Gastroesophageal sphincter (tissue), 3 donors: ENCODE measurements around the gene TARS3.

Experiments used
- EP300 ChIP-seq: sonication (generic); formaldehyde crosslinking; IDR thresholded peaks from one replicate; pipeline ENCODE4 v1.6.1; 2017; ENCODE audit warnings: antibody characterized with exemption, mild to moderate bottlenecking
- POLR2A ChIP-seq, 2 donors: fragments of 450-650 bp; IDR thresholded peaks; one replicate each; pipeline ENCODE4 v1.6.1; 2017; ENCODE audit warnings: antibody characterized with exemption in 2 of 2, mild to moderate bottlenecking in 2 of 2, moderate library complexity in 1 of 2
- POLR2AphosphoS5 ChIP-seq: sonication (generic); formaldehyde crosslinking; IDR thresholded peaks from one replicate; pipeline ENCODE4 v1.6.1; 2017; ENCODE audit warnings: antibody characterized with exemption
- TF ChIP-seq, protein P1 (sequence below), 4 experiments: fragments of 200-600 bp in 2 of 4; fragments of 450-650 bp in 2 of 4; sonication (generic) in 1 of 4; IDR thresholded peaks; one replicate each; pipeline ENCODE4 v1.5.1; 2017 to 2019; ENCODE audit warnings: antibody characterized with exemption in 4 of 4, mild to moderate bottlenecking in 2 of 4, moderate library complexity in 2 of 4

DNA sequence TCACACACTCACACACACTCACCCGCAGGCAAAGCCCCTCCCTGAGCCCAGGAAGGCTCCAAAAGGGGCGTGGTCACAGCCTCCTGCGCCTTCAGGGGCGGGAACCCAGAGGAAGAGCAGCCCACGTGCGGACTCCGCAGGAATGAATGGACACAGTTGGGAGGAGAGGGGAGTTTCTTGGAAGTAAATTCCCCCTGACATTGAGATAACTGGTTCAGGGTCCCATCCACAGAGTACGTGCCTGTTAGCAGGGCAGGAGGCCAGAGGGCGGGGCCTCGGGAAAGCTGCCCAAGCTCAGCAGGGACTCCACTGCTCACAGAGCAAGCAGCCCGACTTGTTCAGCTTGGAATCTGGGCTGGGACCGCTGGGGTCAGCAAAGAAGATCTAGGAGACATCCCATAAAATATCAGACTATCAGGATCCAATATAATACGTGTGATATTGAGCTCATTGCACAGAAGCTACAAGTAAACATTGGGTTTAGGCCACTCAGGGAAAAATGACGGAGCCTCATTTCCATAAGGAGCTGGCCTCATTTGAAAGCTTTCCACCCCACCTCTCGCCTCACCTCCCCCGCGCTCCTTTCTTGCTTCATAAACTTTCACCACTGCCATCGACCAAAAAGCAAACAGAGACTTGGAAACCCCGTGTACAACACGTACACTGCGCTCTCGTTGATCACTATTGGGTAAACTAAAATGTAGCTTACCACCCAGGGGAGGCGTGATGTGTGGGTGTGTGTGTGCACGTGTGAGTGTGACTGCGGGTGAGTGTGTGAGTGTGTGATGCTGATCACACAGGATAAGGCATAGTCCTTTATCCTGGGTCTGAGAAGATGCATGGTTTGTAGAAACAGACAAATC, 108.1 kb downstream of the TARS3 start:
- TF ChIP-seq, protein P1, sequence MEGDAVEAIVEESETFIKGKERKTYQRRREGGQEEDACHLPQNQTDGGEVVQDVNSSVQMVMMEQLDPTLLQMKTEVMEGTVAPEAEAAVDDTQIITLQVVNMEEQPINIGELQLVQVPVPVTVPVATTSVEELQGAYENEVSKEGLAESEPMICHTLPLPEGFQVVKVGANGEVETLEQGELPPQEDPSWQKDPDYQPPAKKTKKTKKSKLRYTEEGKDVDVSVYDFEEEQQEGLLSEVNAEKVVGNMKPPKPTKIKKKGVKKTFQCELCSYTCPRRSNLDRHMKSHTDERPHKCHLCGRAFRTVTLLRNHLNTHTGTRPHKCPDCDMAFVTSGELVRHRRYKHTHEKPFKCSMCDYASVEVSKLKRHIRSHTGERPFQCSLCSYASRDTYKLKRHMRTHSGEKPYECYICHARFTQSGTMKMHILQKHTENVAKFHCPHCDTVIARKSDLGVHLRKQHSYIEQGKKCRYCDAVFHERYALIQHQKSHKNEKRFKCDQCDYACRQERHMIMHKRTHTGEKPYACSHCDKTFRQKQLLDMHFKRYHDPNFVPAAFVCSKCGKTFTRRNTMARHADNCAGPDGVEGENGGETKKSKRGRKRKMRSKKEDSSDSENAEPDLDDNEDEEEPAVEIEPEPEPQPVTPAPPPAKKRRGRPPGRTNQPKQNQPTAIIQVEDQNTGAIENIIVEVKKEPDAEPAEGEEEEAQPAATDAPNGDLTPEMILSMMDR (IDR thresholded peaks at IDR 0.05): no peak
- TF ChIP-seq POLR2A (IDR thresholded peaks at IDR 0.05) (no peak), POLR2AphosphoS5 (no peak), EP300 (no peak)
